ENCODE results near the gene BOK.

The BOK gene

DNA sequence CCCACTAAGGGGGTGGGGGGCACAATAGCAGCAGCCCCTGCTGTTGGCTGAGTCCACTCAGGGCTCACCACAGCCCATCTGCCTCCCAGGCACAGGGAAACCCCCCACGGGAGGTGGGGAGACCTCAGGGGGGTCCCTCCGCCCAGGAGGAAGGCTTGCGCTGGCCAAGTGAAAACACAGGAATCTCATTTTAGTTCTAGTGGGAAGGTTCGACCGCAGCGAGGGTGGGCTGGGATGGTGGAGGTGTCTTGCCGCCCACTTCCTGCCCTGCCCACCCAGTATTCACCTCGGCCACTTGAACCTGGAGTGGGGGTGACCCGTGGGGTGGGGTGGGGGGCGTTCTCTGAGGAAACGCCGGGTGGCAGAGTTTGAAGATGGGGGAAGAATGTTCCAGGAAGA is 6.9 kb upstream of the BOK start:
- Histone ChIP-seq H3K27ac (no peak overlapping the region), H3K36me3 (ENCODE audit: insufficient read depth, low read length) (no peaks in the 10 kb centered on the region), H3K9ac (ENCODE audit: insufficient read length) (no peak overlapping the region), H3K4me3 (no peak overlapping the region), H3K9me3 (ENCODE audit: low read depth, low read length) (0 out of 2 replicates have a peak, but pooled peaks cover 1% of the 10 kb centered on the region)
- no peak for DNase-seq (ENCODE audit: low read depth, low spot score)
- TF ChIP-seq POLR2AphosphoS5 (IDR thresholded peaks at IDR 0.05; ENCODE audit: borderline replicate concordance, low read depth, low read length): no peak
- TF ChIP-seq EZH2 (IDR thresholded peaks at IDR 0.05): no peak
- TF ChIP-seq FOXP2 (optimal IDR thresholded peaks at IDR 0.05; ENCODE audit: control extremely low read depth, extremely low read length, insufficient read depth): no peak

DNA sequence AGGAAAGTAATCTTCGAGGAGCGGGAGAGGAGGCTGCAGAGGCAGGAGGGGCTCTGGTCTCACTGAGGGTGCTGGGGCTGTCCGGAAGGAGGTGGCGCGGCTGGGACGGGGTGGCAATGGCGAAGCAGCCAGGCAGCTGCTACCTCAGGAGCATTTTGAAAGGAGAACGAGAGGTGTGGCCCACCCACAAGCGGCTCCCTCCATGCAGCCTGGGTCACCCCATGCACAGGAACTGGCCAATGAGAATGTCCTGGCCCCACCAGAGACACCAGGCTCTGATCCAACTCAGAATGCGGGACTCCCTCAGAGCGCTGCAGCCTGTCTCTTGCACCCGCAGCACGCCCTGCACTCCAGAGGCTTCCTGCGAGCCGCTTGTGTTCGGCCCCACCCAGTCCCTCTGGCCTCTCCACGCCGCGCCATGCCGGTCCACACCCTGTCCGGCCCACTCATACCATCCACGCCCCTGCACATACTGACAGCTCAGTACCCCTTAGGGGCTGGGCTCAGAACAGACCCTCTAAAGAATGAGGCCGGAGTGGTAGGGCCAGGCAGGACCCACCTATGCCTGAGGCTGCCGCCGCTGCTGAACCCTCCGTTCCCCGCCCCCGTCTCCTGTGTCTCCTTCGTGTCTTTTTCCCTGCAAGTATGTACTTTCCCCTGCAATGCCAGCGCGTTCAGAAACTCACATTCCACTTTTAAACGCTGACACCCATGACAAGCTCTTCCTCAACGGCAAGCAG is 6.4 kb upstream of the BOK start:
- Histone ChIP-seq H3K27ac (no peak overlapping the region), H3K4me3 (no peak overlapping the region), H3K36me3 (ENCODE audit: insufficient read depth, low read length) (no peaks in the 10 kb centered on the region), H3K9me3 (ENCODE audit: low read depth, low read length) (0 out of 2 replicates have a peak, but pooled peaks cover 3% of the 10 kb centered on the region), H3K9ac (ENCODE audit: insufficient read length) (no peak overlapping the region)
- DNase-seq (ENCODE audit: low read depth, low spot score): no peak
- TF ChIP-seq FOXP2 (optimal IDR thresholded peaks at IDR 0.05; ENCODE audit: control extremely low read depth, extremely low read length, insufficient read depth): no peak
- TF ChIP-seq POLR2AphosphoS5 (IDR thresholded peaks at IDR 0.05; ENCODE audit: borderline replicate concordance, low read depth, low read length): no peak
- TF ChIP-seq EZH2 (IDR thresholded peaks at IDR 0.05): no peak

DNA sequence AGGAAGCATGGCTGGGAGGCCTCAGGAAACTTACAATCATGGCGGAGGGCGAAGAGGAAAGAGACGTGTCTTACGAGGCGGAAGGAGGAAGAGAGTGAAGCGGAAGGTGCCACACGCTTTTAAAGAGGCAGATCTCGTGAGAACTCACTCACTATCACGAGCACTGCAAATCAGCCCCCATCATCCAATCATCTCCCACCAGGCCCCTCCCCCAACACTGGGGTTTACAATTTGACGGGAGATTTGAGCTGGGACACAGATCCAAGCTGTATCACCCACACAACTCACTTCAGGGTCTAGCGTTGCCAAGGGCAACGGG is 5.1 kb upstream of the BOK start:
- H3K4me3 ChIP-seq: no peak overlapping the region
- no peak for DNase-seq (ENCODE audit: low read depth, low spot score)
- H3K27ac ChIP-seq: no peak overlapping the region
- 0 out of 2 replicates have a peak, but pooled peaks cover 3% of the 10 kb centered on the region for H3K9me3 ChIP-seq (ENCODE audit: low read depth, low read length)
- no peaks in the 10 kb centered on the region for H3K36me3 ChIP-seq (ENCODE audit: insufficient read depth, low read length)
- TF ChIP-seq FOXP2 (optimal IDR thresholded peaks at IDR 0.05; ENCODE audit: control extremely low read depth, extremely low read length, insufficient read depth) (no peak), EZH2 (IDR thresholded peaks at IDR 0.05) (no peak)
- no peak overlapping the region for H3K9ac ChIP-seq (ENCODE audit: insufficient read length)

DNA sequence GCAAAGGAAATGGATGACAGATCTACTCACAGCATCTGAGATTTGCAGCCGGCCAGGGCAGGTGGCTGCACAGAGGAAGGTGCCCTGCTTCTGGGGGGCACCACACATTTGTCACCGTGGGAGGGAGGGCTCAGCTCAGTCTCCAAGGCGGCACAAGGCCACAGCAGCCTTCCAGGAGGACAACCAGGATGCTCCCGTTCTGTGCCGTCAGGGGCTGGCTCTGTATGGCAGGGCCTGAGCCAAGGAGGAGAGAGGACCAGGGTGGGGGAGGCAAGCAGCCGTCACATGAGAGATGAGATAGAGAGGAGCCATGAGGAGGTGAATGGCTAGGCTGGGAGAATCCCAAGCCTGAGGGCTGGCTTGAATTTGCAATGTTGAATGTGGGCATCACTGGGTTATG is 4.6 kb upstream of the BOK start:
- TF ChIP-seq FOXP2 (optimal IDR thresholded peaks at IDR 0.05; ENCODE audit: control extremely low read depth, extremely low read length, insufficient read depth): no peak
- DNase-seq (ENCODE audit: low read depth, low spot score): no peak
- H3K9me3 ChIP-seq (ENCODE audit: low read depth, low read length): 0 out of 2 replicates have a peak, but pooled peaks cover 3% of the 10 kb centered on the region
- H3K9ac ChIP-seq (ENCODE audit: insufficient read length): no peak overlapping the region
- no peak overlapping the region for H3K27ac ChIP-seq
- no peaks in the 10 kb centered on the region for H3K36me3 ChIP-seq (ENCODE audit: insufficient read depth, low read length)
- no peak overlapping the region for H3K4me3 ChIP-seq

DNA sequence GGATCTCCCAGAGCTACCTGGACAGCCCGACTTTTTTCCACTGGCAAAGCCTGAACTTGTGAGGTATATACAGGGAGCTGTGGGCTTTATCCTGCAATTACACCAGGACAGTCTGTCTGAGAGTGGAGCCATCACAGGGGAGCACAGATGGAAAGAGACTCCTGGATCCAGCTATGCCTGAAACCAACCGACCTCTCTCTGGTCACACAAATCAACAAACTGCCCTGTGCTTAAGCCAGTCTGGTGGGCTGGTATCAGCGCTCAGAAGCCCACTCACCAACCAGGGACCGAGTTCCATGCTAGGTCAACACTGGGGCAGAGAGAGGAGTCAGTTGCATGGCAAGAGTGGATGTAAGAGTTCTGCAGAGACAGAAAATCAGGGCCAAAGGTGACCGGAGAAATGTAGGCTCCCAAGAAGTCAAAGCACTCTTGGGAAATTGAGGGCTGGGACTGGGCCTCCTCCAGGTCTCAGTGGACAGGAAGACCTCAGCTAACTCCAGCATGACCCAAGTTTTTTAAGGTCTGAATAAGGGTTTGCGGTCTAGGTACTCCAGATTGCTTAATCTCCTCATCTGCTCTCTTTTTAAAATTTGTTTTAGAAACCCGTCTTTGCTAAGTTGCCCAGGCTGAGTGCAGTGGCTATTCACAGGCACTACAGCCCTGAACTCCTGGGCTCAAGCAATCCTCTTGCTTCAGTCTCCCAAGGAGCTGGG is 3.8 kb upstream of the BOK start:
- H3K4me3 ChIP-seq: no peak overlapping the region
- no peak overlapping the region for H3K27ac ChIP-seq
- no peak overlapping the region for H3K9ac ChIP-seq (ENCODE audit: insufficient read length)
- 0 out of 2 replicates have a peak, but pooled peaks cover 3% of the 10 kb centered on the region for H3K9me3 ChIP-seq (ENCODE audit: low read depth, low read length)
- H3K36me3 ChIP-seq (ENCODE audit: insufficient read depth, low read length): no peaks in the 10 kb centered on the region
- TF ChIP-seq POLR2AphosphoS5 (IDR thresholded peaks at IDR 0.05; ENCODE audit: borderline replicate concordance, low read depth, low read length) (no peak), FOXP2 (optimal IDR thresholded peaks at IDR 0.05; ENCODE audit: control extremely low read depth, extremely low read length, insufficient read depth) (no peak), EZH2 (IDR thresholded peaks at IDR 0.05) (no peak)
- DNase-seq (ENCODE audit: low read depth, low spot score): no peak

DNA sequence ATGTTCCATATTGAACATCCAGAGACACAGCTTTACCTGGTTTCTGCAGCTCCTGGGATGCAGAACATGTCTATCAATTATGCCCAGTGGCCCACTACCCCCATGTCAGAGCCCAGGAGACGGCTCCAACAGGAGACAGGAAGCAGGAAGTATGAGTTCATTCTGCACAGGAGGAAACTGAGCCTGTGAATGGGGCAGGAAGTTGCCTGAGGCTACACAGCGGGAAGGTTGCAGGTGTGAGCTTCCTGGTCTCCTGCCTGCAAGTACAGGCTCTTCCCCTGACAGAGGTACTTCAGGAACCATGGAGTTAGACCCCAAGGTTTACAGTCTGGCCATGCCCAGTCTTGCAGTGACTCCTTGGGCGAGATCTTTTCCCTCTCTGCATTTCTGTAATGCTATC is 2.8 kb upstream of the BOK start:
- no peak for TF ChIP-seq POLR2AphosphoS5 (IDR thresholded peaks at IDR 0.05; ENCODE audit: borderline replicate concordance, low read depth, low read length)
- no peak for TF ChIP-seq EZH2 (IDR thresholded peaks at IDR 0.05)
- TF ChIP-seq FOXP2 (optimal IDR thresholded peaks at IDR 0.05; ENCODE audit: control extremely low read depth, extremely low read length, insufficient read depth): no peak
- Histone ChIP-seq H3K27ac (peak overlapping the region; percentile 15; the same call in 1 of the 2 replicates), H3K9me3 (ENCODE audit: low read depth, low read length) (0 out of 2 replicates have a peak, but pooled peaks cover 3% of the 10 kb centered on the region), H3K36me3 (ENCODE audit: insufficient read depth, low read length) (no peaks in the 10 kb centered on the region), H3K4me3 (no peak overlapping the region), H3K9ac (ENCODE audit: insufficient read length) (no peak overlapping the region)
- DNase-seq (ENCODE audit: low read depth, low spot score): no peak

DNA sequence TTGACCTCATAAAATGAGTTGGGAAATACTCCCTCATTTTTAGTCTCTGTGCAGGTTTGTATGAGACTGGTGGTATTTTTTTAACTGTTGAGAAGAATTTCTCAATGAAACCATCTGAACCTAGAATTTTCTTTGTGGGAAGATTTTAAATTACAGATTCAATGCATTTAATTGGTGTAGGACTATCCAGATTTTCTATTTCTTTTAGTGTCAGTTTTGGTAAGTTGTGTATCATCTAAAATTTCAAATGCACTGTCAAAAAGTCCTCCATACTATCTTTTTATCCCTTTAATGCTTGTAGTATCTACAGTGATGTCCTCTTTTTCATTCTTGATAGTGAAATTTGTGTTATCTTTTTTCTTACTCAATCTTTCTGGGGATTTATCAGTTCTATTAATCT is 1.8 kb upstream of the BOK start:
- no peak for DNase-seq (ENCODE audit: low read depth, low spot score)
- Histone ChIP-seq H3K36me3 (ENCODE audit: insufficient read depth, low read length) (no peaks in the 10 kb centered on the region), H3K9me3 (ENCODE audit: low read depth, low read length) (0 out of 2 replicates have a peak, but pooled peaks cover 3% of the 10 kb centered on the region), H3K4me3 (no peak overlapping the region), H3K9ac (ENCODE audit: insufficient read length) (no peak overlapping the region), H3K27ac (no peak overlapping the region)
- TF ChIP-seq EZH2 (IDR thresholded peaks at IDR 0.05) (no peak), FOXP2 (optimal IDR thresholded peaks at IDR 0.05; ENCODE audit: control extremely low read depth, extremely low read length, insufficient read depth) (no peak), POLR2AphosphoS5 (IDR thresholded peaks at IDR 0.05; ENCODE audit: borderline replicate concordance, low read depth, low read length) (no peak)

DNA sequence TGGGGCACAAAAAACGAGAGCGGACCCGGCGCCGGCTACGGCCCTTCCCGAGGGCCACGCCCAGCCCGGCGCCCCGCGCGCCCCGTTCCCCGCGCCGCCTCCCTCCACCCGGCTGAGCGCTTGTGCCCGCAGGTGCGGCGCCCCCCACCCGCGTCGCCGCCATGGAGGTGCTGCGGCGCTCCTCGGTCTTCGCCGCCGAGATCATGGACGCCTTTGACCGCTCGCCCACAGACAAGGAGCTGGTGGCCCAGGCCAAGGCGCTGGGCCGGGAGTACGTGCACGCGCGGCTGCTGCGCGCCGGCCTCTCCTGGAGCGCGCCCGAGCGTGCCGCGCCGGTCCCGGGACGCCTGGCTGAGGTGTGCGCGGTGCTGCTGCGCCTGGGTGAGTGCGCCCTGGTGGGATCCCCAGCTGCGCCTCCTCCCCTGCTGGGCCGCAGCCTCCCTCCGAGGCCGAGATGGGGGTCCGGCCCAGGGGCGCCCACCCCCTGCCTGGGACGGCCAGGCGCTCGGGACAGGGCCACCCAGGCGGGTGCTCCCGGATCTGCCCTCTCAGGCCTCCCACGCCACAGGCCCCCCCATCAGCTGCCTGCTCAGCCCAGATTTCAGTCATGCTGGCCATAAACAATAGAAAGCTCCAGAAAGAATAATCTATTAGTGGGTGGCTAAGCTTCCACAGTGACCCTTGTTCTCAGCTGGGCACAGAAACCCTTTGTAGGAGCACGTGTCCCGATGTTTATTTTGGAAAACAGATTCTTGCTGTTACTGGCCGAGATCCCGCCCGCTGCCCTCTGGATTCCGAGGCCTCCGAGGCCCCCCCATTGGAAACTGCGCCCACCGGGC is 997 bp downstream of the BOK start:
- 0 out of 2 replicates have a peak, but pooled peaks cover 3% of the 10 kb centered on the region for H3K9me3 ChIP-seq (ENCODE audit: low read depth, low read length)
- no peak for DNase-seq (ENCODE audit: low read depth, low spot score)
- peak overlapping the region; percentile 91 for H3K4me3 ChIP-seq
- TF ChIP-seq POLR2AphosphoS5 (IDR thresholded peaks at IDR 0.05; ENCODE audit: borderline replicate concordance, low read depth, low read length) (no peak; the same call in 1 of the 2 replicates), EZH2 (IDR thresholded peaks at IDR 0.05) (no peak), FOXP2 (optimal IDR thresholded peaks at IDR 0.05; ENCODE audit: control extremely low read depth, extremely low read length, insufficient read depth) (no peak)
- peak overlapping the region; percentile 74 for H3K9ac ChIP-seq (ENCODE audit: insufficient read length)
- H3K36me3 ChIP-seq (ENCODE audit: insufficient read depth, low read length): no peaks in the 10 kb centered on the region
- no peak overlapping the region for H3K27ac ChIP-seq
